ENCODE data around the gene BUB1. TPM values are rescaled to one million over a fixed set of nuclear protein-coding genes. Genes with fewer than 3 reads are reported as not detected.

BUB1 gene
- polyA plus RNA-seq, 2 of the 4 experiments (the other 2 are of a cell fraction): 36.9 to 65.5 TPM

- ChIA-PET CTCF (no interaction called here), POLR2A (no interaction called here)
- WGBS (ENCODE audit: missing lambda C conversion rate): 95% methylated on average over 3 of the region's 3 CpGs
- DNase-seq (ENCODE audit: low read depth in 1 of 2, low spot score in 1 of 2) (no peak), ATAC-seq (no peak), FAIRE-seq (no peak)
- H3K4me1 ChIP-seq: no peaks in the 10 kb centered on the region
- no peak overlapping the region for H3K4me2 ChIP-seq
- TF ChIP-seq NR3C1 (IDR thresholded peaks at IDR 0.05) (no peak), TFCP2L1 (CRISPR knock-in tag; IDR thresholded peaks at IDR 0.05) (no peak), ESRRA (IDR thresholded peaks at IDR 0.05; ENCODE audit: borderline replicate concordance, low read length) (no peak), SMC3 (IDR thresholded peaks at IDR 0.05) (no peak), ZFP36 (IDR thresholded peaks at IDR 0.05; ENCODE audit: borderline replicate concordance, partially characterized antibody) (no peak), POLR2A (IDR thresholded peaks at IDR 0.05; ENCODE audit: low read length) (no peak), CHD4 (IDR thresholded peaks at IDR 0.05; ENCODE audit: borderline replicate concordance) (no peak), CHD2 (IDR thresholded peaks at IDR 0.05; ENCODE audit: low read length, partially characterized antibody) (no peak), MYC (IDR thresholded peaks at IDR 0.05; ENCODE audit: borderline replicate concordance, low read length) (no peak), HEYL (CRISPR knock-in tag; IDR thresholded peaks at IDR 0.05) (no peak), KDM5A (IDR thresholded peaks at IDR 0.05) (no peak)
- TF ChIP-seq, protein P1, sequence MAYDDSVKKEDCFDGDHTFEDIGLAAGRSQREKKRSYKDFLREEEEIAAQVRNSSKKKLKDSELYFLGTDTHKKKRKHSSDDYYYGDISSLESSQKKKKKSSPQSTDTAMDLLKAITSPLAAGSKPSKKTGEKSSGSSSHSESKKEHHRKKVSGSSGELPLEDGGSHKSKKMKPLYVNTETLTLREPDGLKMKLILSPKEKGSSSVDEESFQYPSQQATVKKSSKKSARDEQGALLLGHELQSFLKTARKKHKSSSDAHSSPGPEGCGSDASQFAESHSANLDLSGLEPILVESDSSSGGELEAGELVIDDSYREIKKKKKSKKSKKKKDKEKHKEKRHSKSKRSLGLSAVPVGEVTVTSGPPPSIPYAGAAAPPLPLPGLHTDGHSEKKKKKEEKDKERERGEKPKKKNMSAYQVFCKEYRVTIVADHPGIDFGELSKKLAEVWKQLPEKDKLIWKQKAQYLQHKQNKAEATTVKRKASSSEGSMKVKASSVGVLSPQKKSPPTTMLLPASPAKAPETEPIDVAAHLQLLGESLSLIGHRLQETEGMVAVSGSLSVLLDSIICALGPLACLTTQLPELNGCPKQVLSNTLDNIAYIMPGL (CRISPR knock-in tag; IDR thresholded peaks at IDR 0.05; ENCODE audit: borderline replicate concordance): no peak
- TF ChIP-seq, protein P2, sequence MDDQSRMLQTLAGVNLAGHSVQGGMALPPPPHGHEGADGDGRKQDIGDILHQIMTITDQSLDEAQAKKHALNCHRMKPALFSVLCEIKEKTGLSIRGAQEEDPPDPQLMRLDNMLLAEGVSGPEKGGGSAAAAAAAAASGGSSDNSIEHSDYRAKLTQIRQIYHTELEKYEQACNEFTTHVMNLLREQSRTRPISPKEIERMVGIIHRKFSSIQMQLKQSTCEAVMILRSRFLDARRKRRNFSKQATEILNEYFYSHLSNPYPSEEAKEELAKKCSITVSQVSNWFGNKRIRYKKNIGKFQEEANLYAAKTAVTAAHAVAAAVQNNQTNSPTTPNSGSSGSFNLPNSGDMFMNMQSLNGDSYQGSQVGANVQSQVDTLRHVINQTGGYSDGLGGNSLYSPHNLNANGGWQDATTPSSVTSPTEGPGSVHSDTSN (IDR thresholded peaks at IDR 0.05): no peak
- TF ChIP-seq, protein P3, sequence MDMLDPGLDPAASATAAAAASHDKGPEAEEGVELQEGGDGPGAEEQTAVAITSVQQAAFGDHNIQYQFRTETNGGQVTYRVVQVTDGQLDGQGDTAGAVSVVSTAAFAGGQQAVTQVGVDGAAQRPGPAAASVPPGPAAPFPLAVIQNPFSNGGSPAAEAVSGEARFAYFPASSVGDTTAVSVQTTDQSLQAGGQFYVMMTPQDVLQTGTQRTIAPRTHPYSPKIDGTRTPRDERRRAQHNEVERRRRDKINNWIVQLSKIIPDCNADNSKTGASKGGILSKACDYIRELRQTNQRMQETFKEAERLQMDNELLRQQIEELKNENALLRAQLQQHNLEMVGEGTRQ (IDR thresholded peaks at IDR 0.05): no peak
- H3K9me3 ChIP-seq: no peaks in the 10 kb centered on the region
- no peak overlapping the region for H3K27ac ChIP-seq
- H3K4me3 ChIP-seq: no peak overlapping the region
Observed at GRCh38 chr2:110647777-110648176, 30.1 kb downstream of the BUB1 start.

DNA sequence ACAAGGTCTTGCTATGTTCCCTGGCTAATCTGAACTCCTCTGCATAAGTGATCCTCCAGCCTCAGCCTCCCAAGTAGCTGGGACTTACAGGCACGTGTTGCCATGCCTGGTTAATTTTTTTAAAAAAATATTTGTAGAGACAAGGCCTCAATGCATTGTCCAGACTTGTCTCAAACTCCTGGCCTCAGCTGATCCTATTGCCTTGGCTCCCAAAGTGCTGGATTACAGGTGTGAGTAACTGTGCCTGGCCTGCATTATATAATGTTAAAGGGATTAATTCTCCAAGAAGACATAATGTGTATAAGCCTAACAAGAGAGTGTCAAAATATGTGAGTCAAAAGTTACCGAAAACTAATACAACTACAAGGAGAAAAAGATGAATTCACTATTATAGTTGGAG is 32.2 kb downstream of the BUB1 start:
- Histone ChIP-seq H3K4me3 (no peak overlapping the region), H3K27ac (no peak overlapping the region), H3K9me3 (no peaks in the 10 kb centered on the region), H3K4me2 (no peak overlapping the region), H3K4me1 (no peaks in the 10 kb centered on the region)
- WGBS (ENCODE audit: missing lambda C conversion rate): 94% methylated on average over 2 of the region's 2 CpGs
- CTCF ChIA-PET: no interaction called here
- POLR2A ChIA-PET: no interaction called here
- TF ChIP-seq RNF2 (IDR thresholded peaks at IDR 0.05; ENCODE audit: borderline replicate concordance, low read depth) (no peak), NFE2L2 (conservative IDR thresholded peaks at IDR 0.05; ENCODE audit: low read length) (no peak), HOXB5 (CRISPR knock-in tag; IDR thresholded peaks at IDR 0.05) (no peak), MAX (IDR thresholded peaks at IDR 0.05) (no peak), MAZ (IDR thresholded peaks at IDR 0.05; ENCODE audit: borderline replicate concordance, low read depth, low read length) (no peak), KDM5A (IDR thresholded peaks at IDR 0.05) (no peak), EHMT2 (IDR thresholded peaks at IDR 0.05; ENCODE audit: low read depth) (no peak), NR3C1 (IDR thresholded peaks at IDR 0.05) (no peak), TFCP2L1 (CRISPR knock-in tag; IDR thresholded peaks at IDR 0.05) (no peak), ESRRA (IDR thresholded peaks at IDR 0.05; ENCODE audit: borderline replicate concordance, low read length) (no peak), RARB (CRISPR knock-in tag; IDR thresholded peaks at IDR 0.05) (no peak), E2F6 (IDR thresholded peaks at IDR 0.05; ENCODE audit: borderline replicate concordance, low read depth) (no peak), PHF8 (IDR thresholded peaks at IDR 0.05; ENCODE audit: borderline replicate concordance, low read depth) (no peak), CBX8 (IDR thresholded peaks at IDR 0.05) (no peak), CHD2 (IDR thresholded peaks at IDR 0.05; ENCODE audit: low read length, partially characterized antibody) (no peak), POLR2AphosphoS2 (conservative IDR thresholded peaks at IDR 0.05; ENCODE audit: low read length) (no peak)
- TF ChIP-seq, protein P4, sequence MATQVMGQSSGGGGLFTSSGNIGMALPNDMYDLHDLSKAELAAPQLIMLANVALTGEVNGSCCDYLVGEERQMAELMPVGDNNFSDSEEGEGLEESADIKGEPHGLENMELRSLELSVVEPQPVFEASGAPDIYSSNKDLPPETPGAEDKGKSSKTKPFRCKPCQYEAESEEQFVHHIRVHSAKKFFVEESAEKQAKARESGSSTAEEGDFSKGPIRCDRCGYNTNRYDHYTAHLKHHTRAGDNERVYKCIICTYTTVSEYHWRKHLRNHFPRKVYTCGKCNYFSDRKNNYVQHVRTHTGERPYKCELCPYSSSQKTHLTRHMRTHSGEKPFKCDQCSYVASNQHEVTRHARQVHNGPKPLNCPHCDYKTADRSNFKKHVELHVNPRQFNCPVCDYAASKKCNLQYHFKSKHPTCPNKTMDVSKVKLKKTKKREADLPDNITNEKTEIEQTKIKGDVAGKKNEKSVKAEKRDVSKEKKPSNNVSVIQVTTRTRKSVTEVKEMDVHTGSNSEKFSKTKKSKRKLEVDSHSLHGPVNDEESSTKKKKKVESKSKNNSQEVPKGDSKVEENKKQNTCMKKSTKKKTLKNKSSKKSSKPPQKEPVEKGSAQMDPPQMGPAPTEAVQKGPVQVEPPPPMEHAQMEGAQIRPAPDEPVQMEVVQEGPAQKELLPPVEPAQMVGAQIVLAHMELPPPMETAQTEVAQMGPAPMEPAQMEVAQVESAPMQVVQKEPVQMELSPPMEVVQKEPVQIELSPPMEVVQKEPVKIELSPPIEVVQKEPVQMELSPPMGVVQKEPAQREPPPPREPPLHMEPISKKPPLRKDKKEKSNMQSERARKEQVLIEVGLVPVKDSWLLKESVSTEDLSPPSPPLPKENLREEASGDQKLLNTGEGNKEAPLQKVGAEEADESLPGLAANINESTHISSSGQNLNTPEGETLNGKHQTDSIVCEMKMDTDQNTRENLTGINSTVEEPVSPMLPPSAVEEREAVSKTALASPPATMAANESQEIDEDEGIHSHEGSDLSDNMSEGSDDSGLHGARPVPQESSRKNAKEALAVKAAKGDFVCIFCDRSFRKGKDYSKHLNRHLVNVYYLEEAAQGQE (IDR thresholded peaks at IDR 0.05): no peak
- TF ChIP-seq, protein P1 (CRISPR knock-in tag; IDR thresholded peaks at IDR 0.05; ENCODE audit: borderline replicate concordance): no peak
- ATAC-seq: no peak
- DNase-seq (ENCODE audit: low read depth in 1 of 2, low spot score in 1 of 2): no peak
- FAIRE-seq: no peak

All from A549 (cell line).